Measurements from ENCODE around the gene MAK.
"Not testable (repeated sequence)": the region's sequence is repeated elsewhere in the genome, so short reads cannot be mapped to it uniquely, and the experiment has no call there.

The MAK gene

GRCh38 chr6:10751757-10752156 is 86.6 kb downstream of the MAK start:
- DNase-seq (ENCODE audit: low read depth, low spot score); H3K4me1 ChIP-seq (ENCODE audit: control insufficient read depth, insufficient read depth, low read length); H3K27me3 ChIP-seq (ENCODE audit: control insufficient read depth, insufficient read depth, low read length); H3K4me3 ChIP-seq (ENCODE audit: low read length); H3K9me3 ChIP-seq (ENCODE audit: control insufficient read depth, insufficient read depth, low read length); H3K27ac ChIP-seq (ENCODE audit: low read length): not testable (repeated sequence)
- peaks cover 11% of the 10 kb centered on the region; the same call in 1 of the 2 replicates for H3K36me3 ChIP-seq (ENCODE audit: control insufficient read depth, insufficient read depth, low read length)
- WGBS (ENCODE audit: insufficient coverage, insufficient read length), result no CpG with 5 or more reads among the region's 5 CpGs

- not testable (repeated sequence) for H3K4me1 ChIP-seq (ENCODE audit: control insufficient read depth, insufficient read depth, low read length); DNase-seq (ENCODE audit: low read depth, low spot score); H3K9me3 ChIP-seq (ENCODE audit: control insufficient read depth, insufficient read depth, low read length); H3K27me3 ChIP-seq (ENCODE audit: control insufficient read depth, insufficient read depth, low read length); H3K27ac ChIP-seq (ENCODE audit: low read length); H3K36me3 ChIP-seq (ENCODE audit: control insufficient read depth, insufficient read depth, low read length); H3K4me3 ChIP-seq (ENCODE audit: low read length)
- no CpG with 5 or more reads among the region's 6 CpGs for WGBS (ENCODE audit: insufficient coverage, insufficient read length)
These were observed 87.8 kb downstream of the MAK start for GRCh38 chr6:10750568-10750967.

- Histone ChIP-seq H3K27me3 (ENCODE audit: control insufficient read depth, insufficient read depth, low read length) (no peaks in the 10 kb centered on the region), H3K4me1 (ENCODE audit: control insufficient read depth, insufficient read depth, low read length) (no peaks in the 10 kb centered on the region), H3K27ac (ENCODE audit: low read length) (no peak overlapping the region), H3K36me3 (ENCODE audit: control insufficient read depth, insufficient read depth, low read length) (peaks cover 8% of the 10 kb centered on the region; the same call in 1 of the 2 replicates), H3K9me3 (ENCODE audit: control insufficient read depth, insufficient read depth, low read length) (no peaks in the 10 kb centered on the region), H3K4me3 (ENCODE audit: low read length) (no peak overlapping the region)
- WGBS (ENCODE audit: insufficient coverage, insufficient read length), result no CpG with 5 or more reads among the region's 2 CpGs
- no peak for DNase-seq (ENCODE audit: low read depth, low spot score)
These were observed 88.6 kb downstream of the MAK start for GRCh38 chr6:10749734-10750133.

GRCh38 chr6:10747251-10747972 is 90.9 kb downstream of the MAK start, which contains the start of gene TMEM14B:
TSS of gene TMEM14B (plus strand) at chr6:10747805. CDS start at chr6:10749246, 1,441 bp downstream.
- H3K27ac ChIP-seq (ENCODE audit: low read length), result no peak within 1 kb of the TSS
- WGBS (ENCODE audit: insufficient coverage, insufficient read length), result no CpG with 5 or more reads among the region's 52 CpGs

GRCh38 chr6:10746915-10747250 is 91.5 kb downstream of the MAK start:
- Histone ChIP-seq H3K4me3 (ENCODE audit: low read length) (peak overlapping the region; percentile 34; the same call in 1 of the 2 replicates), H3K36me3 (ENCODE audit: control insufficient read depth, insufficient read depth, low read length) (peaks cover 3% of the 10 kb centered on the region; the same call in 1 of the 2 replicates), H3K9me3 (ENCODE audit: control insufficient read depth, insufficient read depth, low read length) (no peaks in the 10 kb centered on the region), H3K27me3 (ENCODE audit: control insufficient read depth, insufficient read depth, low read length) (no peaks in the 10 kb centered on the region), H3K4me1 (ENCODE audit: control insufficient read depth, insufficient read depth, low read length) (no peaks in the 10 kb centered on the region), H3K27ac (ENCODE audit: low read length) (no peak overlapping the region)
- WGBS (ENCODE audit: insufficient coverage, insufficient read length), result no CpG with 5 or more reads among the region's 9 CpGs
- no peak for DNase-seq (ENCODE audit: low read depth, low spot score)

More at GRCh38 chr6:10747251-10747972, 90.9 kb downstream of the MAK start, which contains the start of gene TMEM14B:
- DNase-seq (ENCODE audit: low read depth, low spot score), result peak; percentile 93
- Histone ChIP-seq H3K36me3 (ENCODE audit: control insufficient read depth, insufficient read depth, low read length) (peaks cover 3% of the 10 kb centered on the region; the same call in 1 of the 2 replicates), H3K4me1 (ENCODE audit: control insufficient read depth, insufficient read depth, low read length) (no peaks in the 10 kb centered on the region), H3K9me3 (ENCODE audit: control insufficient read depth, insufficient read depth, low read length) (no peaks in the 10 kb centered on the region), H3K4me3 (ENCODE audit: low read length) (peak within 1 kb of the TSS; percentile 79; the same call in 1 of the 2 replicates), H3K27me3 (ENCODE audit: control insufficient read depth, insufficient read depth, low read length) (no peaks in the 10 kb centered on the region)

GRCh38 chr6:10745116-10745515 is 93.2 kb downstream of the MAK start:
- DNase-seq (ENCODE audit: low read depth, low spot score), result no peak
- Histone ChIP-seq H3K36me3 (ENCODE audit: control insufficient read depth, insufficient read depth, low read length) (no peaks in the 10 kb centered on the region), H3K27me3 (ENCODE audit: control insufficient read depth, insufficient read depth, low read length) (no peaks in the 10 kb centered on the region), H3K27ac (ENCODE audit: low read length) (no peak overlapping the region), H3K9me3 (ENCODE audit: control insufficient read depth, insufficient read depth, low read length) (no peaks in the 10 kb centered on the region), H3K4me3 (ENCODE audit: low read length) (no peak overlapping the region), H3K4me1 (ENCODE audit: control insufficient read depth, insufficient read depth, low read length) (no peaks in the 10 kb centered on the region)
- WGBS (ENCODE audit: insufficient coverage, insufficient read length), result no CpG with 5 or more reads among the region's 5 CpGs

- H3K4me1 ChIP-seq (ENCODE audit: control insufficient read depth, insufficient read depth, low read length), result no peaks in the 10 kb centered on the region
- DNase-seq (ENCODE audit: low read depth, low spot score), result no peak
- WGBS (ENCODE audit: insufficient coverage, insufficient read length), result no CpG with 5 or more reads among the region's 6 CpGs
These were observed 94.8 kb downstream of the MAK start for GRCh38 chr6:10743515-10743914.

GRCh38 chr6:10742251-10742650 is 96.1 kb downstream of the MAK start:
- DNase-seq (ENCODE audit: low read depth, low spot score), result no peak
- H3K4me3 ChIP-seq (ENCODE audit: low read length), result no peak overlapping the region
- WGBS (ENCODE audit: insufficient coverage, insufficient read length), result no CpG with 5 or more reads among the region's 12 CpGs
- no peaks in the 10 kb centered on the region for H3K4me1 ChIP-seq (ENCODE audit: control insufficient read depth, insufficient read depth, low read length)
- no peak overlapping the region for H3K27ac ChIP-seq (ENCODE audit: low read length)
- no peaks in the 10 kb centered on the region for H3K36me3 ChIP-seq (ENCODE audit: control insufficient read depth, insufficient read depth, low read length)
- no peaks in the 10 kb centered on the region for H3K27me3 ChIP-seq (ENCODE audit: control insufficient read depth, insufficient read depth, low read length)
- no peaks in the 10 kb centered on the region for H3K9me3 ChIP-seq (ENCODE audit: control insufficient read depth, insufficient read depth, low read length)

More at GRCh38 chr6:10743515-10743914, 94.8 kb downstream of the MAK start:
- no peak overlapping the region for H3K4me3 ChIP-seq (ENCODE audit: low read length)
- no peaks in the 10 kb centered on the region for H3K9me3 ChIP-seq (ENCODE audit: control insufficient read depth, insufficient read depth, low read length)
- H3K27me3 ChIP-seq (ENCODE audit: control insufficient read depth, insufficient read depth, low read length), result no peaks in the 10 kb centered on the region
- no peak overlapping the region for H3K27ac ChIP-seq (ENCODE audit: low read length)
- H3K36me3 ChIP-seq (ENCODE audit: control insufficient read depth, insufficient read depth, low read length), result no peaks in the 10 kb centered on the region

GRCh38 chr6:10741643-10742042 is 96.7 kb downstream of the MAK start:
- H3K27ac ChIP-seq (ENCODE audit: low read length); DNase-seq (ENCODE audit: low read depth, low spot score); H3K4me1 ChIP-seq (ENCODE audit: control insufficient read depth, insufficient read depth, low read length); H3K9me3 ChIP-seq (ENCODE audit: control insufficient read depth, insufficient read depth, low read length); H3K4me3 ChIP-seq (ENCODE audit: low read length); H3K27me3 ChIP-seq (ENCODE audit: control insufficient read depth, insufficient read depth, low read length); H3K36me3 ChIP-seq (ENCODE audit: control insufficient read depth, insufficient read depth, low read length): not testable (repeated sequence)
- WGBS (ENCODE audit: insufficient coverage, insufficient read length), result no CpG with 5 or more reads among the region's 4 CpGs

- Histone ChIP-seq H3K4me3 (ENCODE audit: low read length) (no peak overlapping the region), H3K4me1 (ENCODE audit: control insufficient read depth, insufficient read depth, low read length) (no peaks in the 10 kb centered on the region), H3K27me3 (ENCODE audit: control insufficient read depth, insufficient read depth, low read length) (no peaks in the 10 kb centered on the region), H3K36me3 (ENCODE audit: control insufficient read depth, insufficient read depth, low read length) (no peaks in the 10 kb centered on the region), H3K9me3 (ENCODE audit: control insufficient read depth, insufficient read depth, low read length) (no peaks in the 10 kb centered on the region), H3K27ac (ENCODE audit: low read length) (no peak overlapping the region)
- DNase-seq (ENCODE audit: low read depth, low spot score), result no peak
These were observed 98.3 kb downstream of the MAK start for GRCh38 chr6:10740061-10740460.

- DNase-seq (ENCODE audit: low read depth, low spot score), result no peak
- H3K27ac ChIP-seq (ENCODE audit: low read length), result no peak overlapping the region
- no peaks in the 10 kb centered on the region; the same call in 1 of the 2 replicates for H3K36me3 ChIP-seq (ENCODE audit: control insufficient read depth, insufficient read depth, low read length)
- no peak overlapping the region for H3K4me3 ChIP-seq (ENCODE audit: low read length)
- H3K4me1 ChIP-seq (ENCODE audit: control insufficient read depth, insufficient read depth, low read length), result no peaks in the 10 kb centered on the region
- no peaks in the 10 kb centered on the region for H3K27me3 ChIP-seq (ENCODE audit: control insufficient read depth, insufficient read depth, low read length)
- H3K9me3 ChIP-seq (ENCODE audit: control insufficient read depth, insufficient read depth, low read length), result no peaks in the 10 kb centered on the region
- WGBS (ENCODE audit: insufficient coverage, insufficient read length), result no CpG with 5 or more reads among the region's 2 CpGs
These were observed 101.6 kb downstream of the MAK start for GRCh38 chr6:10736731-10737130.

Measured in iPS DF 6.9 (cell line).